Liver (tissue), 9 donors: ENCODE data around the gene PCAT7. TPM values are rescaled to one million over a fixed set of nuclear protein-coding genes. Genes with fewer than 3 reads are reported as not detected.

Source experiments
- DNase-seq: peaks from one replicate; pipeline ENCODE4 v3.0.0-alpha.2; 2017; ENCODE audit warnings: low spot score
- H3K27ac ChIP-seq, 2 donors: one replicate each; pipeline ENCODE4 v1.7.0; 2013; ENCODE audit warnings: inconsistent platforms in 2 of 2, low read length in 2 of 2, control low read depth in 1 of 2, low read depth in 1 of 2, mild to moderate bottlenecking in 1 of 2
- H3K27me3 ChIP-seq, 4 donors: one replicate each; pipeline versions ENCODE4 v1.6.1 to v1.7.0; 2013; ENCODE audit warnings: low read length in 3 of 4, inconsistent platforms in 1 of 4, mild to moderate bottlenecking in 1 of 4, moderate library complexity in 1 of 4; ENCODE audit not compliant: control insufficient read depth in 4 of 4, insufficient read depth in 4 of 4
- H3K36me3 ChIP-seq, 4 donors: one replicate each; pipeline versions ENCODE4 v1.6.1 to v1.7.0; 2013; ENCODE audit warnings: low read length in 3 of 4, mild to moderate bottlenecking in 3 of 4, low read depth in 1 of 4, moderate library complexity in 1 of 4; ENCODE audit not compliant: control insufficient read depth in 4 of 4, insufficient read depth in 3 of 4
- H3K4me1 ChIP-seq, 4 donors: one replicate each; pipeline versions ENCODE4 v1.6.1 to v1.7.0; 2013; ENCODE audit warnings: low read length in 3 of 4, mild to moderate bottlenecking in 3 of 4, moderate library complexity in 1 of 4; ENCODE audit not compliant: control insufficient read depth in 4 of 4, insufficient read depth in 4 of 4
- H3K4me3 ChIP-seq, 3 donors: one replicate each; pipeline versions ENCODE4 v1.6.1 to v1.7.0; 2013; ENCODE audit warnings: low read length in 3 of 3, control low read depth in 1 of 3, low read depth in 1 of 3, mild to moderate bottlenecking in 1 of 3
- H3K9ac ChIP-seq, 2 donors: one replicate each; pipeline ENCODE4 v1.7.0; 2013; ENCODE audit warnings: low read length in 2 of 2, mild to moderate bottlenecking in 2 of 2, moderate library complexity in 2 of 2, control low read depth in 1 of 2, low read depth in 1 of 2
- H3K9me3 ChIP-seq, 4 donors: one replicate each; pipeline versions ENCODE4 v1.6.1 to v1.7.0; 2013; ENCODE audit warnings: low read length in 3 of 4; ENCODE audit not compliant: control insufficient read depth in 4 of 4
- ATF3 ChIP-seq: IDR thresholded peaks from 2 replicates; pipeline ENCODE4 v1.6.1; 2016; ENCODE audit warnings: antibody characterized with exemption
- EGR1 ChIP-seq, 2 donors: IDR thresholded peaks; 2 replicates each; pipeline ENCODE4 v1.6.1; 2016 to 2018; ENCODE audit warnings: antibody characterized with exemption in 2 of 2, low read depth in 2 of 2
- FOXA2 ChIP-seq: IDR thresholded peaks from 2 replicates; pipeline ENCODE4 v1.6.1; 2016; ENCODE audit warnings: antibody characterized with exemption
- GABPA ChIP-seq, 2 donors: IDR thresholded peaks in 1 of 2; conservative IDR thresholded peaks in 1 of 2; 2 replicates each; pipeline ENCODE4 v1.6.1; 2016; ENCODE audit warnings: antibody characterized with exemption in 2 of 2, mild to moderate bottlenecking in 1 of 2, moderate library complexity in 1 of 2
- HNF4A ChIP-seq, 2 donors: conservative IDR thresholded peaks; 2 replicates each; pipeline ENCODE4 v1.6.1; 2016; ENCODE audit warnings: antibody characterized with exemption in 2 of 2, mild to moderate bottlenecking in 2 of 2
- JUND ChIP-seq, 2 donors: IDR thresholded peaks; 2 replicates each; pipeline ENCODE4 v1.6.1; 2016; ENCODE audit warnings: antibody characterized with exemption in 2 of 2
- RAD21 ChIP-seq, 2 donors: IDR thresholded peaks; 2 replicates each; pipeline ENCODE4 v1.6.1; 2016; ENCODE audit warnings: antibody characterized with exemption in 2 of 2, mild to moderate bottlenecking in 2 of 2
- REST ChIP-seq: IDR thresholded peaks from 2 replicates; pipeline ENCODE4 v1.6.1; 2016; ENCODE audit warnings: antibody characterized with exemption, mild to moderate bottlenecking
- RXRA ChIP-seq, 2 donors: IDR thresholded peaks; 2 replicates each; pipeline ENCODE4 v1.6.1; 2017 to 2018; ENCODE audit warnings: antibody characterized with exemption in 2 of 2, mild to moderate bottlenecking in 1 of 2
- YY1 ChIP-seq: IDR thresholded peaks from 2 replicates; pipeline ENCODE4 v1.6.1; 2016; ENCODE audit warnings: antibody characterized with exemption, mild to moderate bottlenecking
- ZBTB33 ChIP-seq: IDR thresholded peaks from 2 replicates; pipeline ENCODE4 v1.6.1; 2016; ENCODE audit warnings: antibody characterized with exemption
- WGBS: extraction: QIAGEN DNeasy Blood & Tissue Kit; methylation state at CpG from one replicate; pipeline ENCODE4 v1.1.7; 2013; 5-methylcytosine and 5-hydroxymethylcytosine counted together
- polyA plus RNA-seq, 2 donors: library from polyadenylated mRNA; stranded (reverse) in 1 of 2; unstranded in 1 of 2; fragments of 200-250 nt in 1 of 2; fragments of >200 nt in 1 of 2; fragmentation: Nextera tagmentation in 1 of 2; extraction: Ambion mirVana in 1 of 2; gene quantifications; one replicate each; pipeline versions ENCODE4 v1.2.1 to v1.2.3, GENCODE V29; 2013 to 2015
- total RNA-seq, 2 donors: library from RNA; depleted of rRNA; stranded (reverse); fragments of >200 nt; gene quantifications; one replicate each; pipeline ENCODE4 v1.2.3, GENCODE V29; 2014
- donor health status: healthy.
- donor health status: healthy.
- donor health status: healthy.
- donor health status: healthy.
- donor health status: healthy.

The PCAT7 gene
- total and polyA plus RNA-seq, 4 donors = 0.19 to 0.95 (median 0.69) TPM

- no peaks in the 10 kb centered on the region for H3K36me3 ChIP-seq
- no peak overlapping the region for H3K4me3 ChIP-seq
- 89% methylated on average over 2 of the region's 2 CpGs for WGBS
- H3K9me3 ChIP-seq = no peaks in the 10 kb centered on the region
- H3K27me3 ChIP-seq = no peaks in the 10 kb centered on the region
- peaks cover 2 to 13% (median 4%) of the 10 kb centered on the region in 4 donors for H3K4me1 ChIP-seq
- H3K27ac ChIP-seq = no peak overlapping the region
- no peak overlapping the region for H3K9ac ChIP-seq
- TF ChIP-seq FOXA2 (no peak), REST (no peak), ZBTB33 (no peak), ATF3 (no peak)
- DNase-seq = no peak
Measured at GRCh38 chr9:94511955-94512265, 43.0 kb upstream of the PCAT7 start.

GRCh38 chr9:94514722-94515121, 40.2 kb upstream of the PCAT7 start:
- Histone ChIP-seq H3K36me3 (no peaks in the 10 kb centered on the region), H3K27me3 (no peaks in the 10 kb centered on the region), H3K4me3 (no peak overlapping the region), H3K4me1 (peaks cover 2 to 13% (median 4%) of the 10 kb centered on the region in 4 donors), H3K9me3 (no peaks in the 10 kb centered on the region), H3K9ac (no peak overlapping the region), H3K27ac (peak overlapping the region; percentile 12 to 29)
- whole genome bisulfite sequencing = 62% methylated on average over 3 of the region's 3 CpGs
- no peak for DNase-seq
- TF ChIP-seq REST (peak; percentile 92), RXRA (IDR thresholded peaks at IDR 0.05) (no peak), RAD21 (IDR thresholded peaks at IDR 0.05) (no peak), FOXA2 (no peak), ATF3 (no peak), EGR1 (IDR thresholded peaks at IDR 0.05; ENCODE audit: low read depth in 2 of 2) (no peak), YY1 (peak; percentile 35), JUND (IDR thresholded peaks at IDR 0.05) (no peak), HNF4A (conservative IDR thresholded peaks at IDR 0.05) (no peak), GABPA (IDR thresholded peaks at IDR 0.05 in 1 of 2, conservative IDR thresholded peaks at IDR 0.05 in 1 of 2) (no peak)
